ENCODE measurements around the gene PIKFYVE.
A peak's percentile ranks its signal among the peaks of the same experiment; 100 is the strongest.
"Not testable (repeated sequence)": the region's sequence is repeated elsewhere in the genome, so short reads cannot be mapped to it uniquely, and the experiment has no call there.

The PIKFYVE gene

GRCh38 chr2:208384637-208385036 lies 118.6 kb downstream of the PIKFYVE start:
- Histone ChIP-seq H3K36me3 (ENCODE audit: insufficient read depth, low read length) (no peaks in the 10 kb centered on the region), H3K27ac (ENCODE audit: low read depth, low read length) (no peak overlapping the region), H2AFZ (ENCODE audit: low read length, unreplicated experiment) (no peak overlapping the region), H3K27me3 (ENCODE audit: insufficient read depth, low read length) (peaks cover 79% of the 10 kb centered on the region), H3K4me1 (ENCODE audit: control insufficient read depth, insufficient read depth, low read length, unreplicated experiment) (no peaks in the 10 kb centered on the region), H3K79me2 (ENCODE audit: control insufficient read depth, insufficient read depth, low read length, unreplicated experiment) (no peaks in the 10 kb centered on the region), H3K4me3 (ENCODE audit: low read depth, low read length) (no peak overlapping the region)

GRCh38 chr2:208386541-208386940 lies 120.5 kb downstream of the PIKFYVE start:
- Histone ChIP-seq H3K4me1 (ENCODE audit: control insufficient read depth, insufficient read depth, low read length, unreplicated experiment) (no peaks in the 10 kb centered on the region), H3K36me3 (ENCODE audit: insufficient read depth, low read length) (no peaks in the 10 kb centered on the region), H3K79me2 (ENCODE audit: control insufficient read depth, insufficient read depth, low read length, unreplicated experiment) (no peaks in the 10 kb centered on the region), H3K27me3 (ENCODE audit: insufficient read depth, low read length) (peaks cover 74% of the 10 kb centered on the region), H2AFZ (ENCODE audit: low read length, unreplicated experiment) (no peak overlapping the region), H3K27ac (ENCODE audit: low read depth, low read length) (no peak overlapping the region), H3K4me3 (ENCODE audit: low read depth, low read length) (no peak overlapping the region)

GRCh38 chr2:208389940-208390339 lies 123.9 kb downstream of the PIKFYVE start:
- Histone ChIP-seq H3K36me3 (ENCODE audit: insufficient read depth, low read length) (no peaks in the 10 kb centered on the region), H3K4me1 (ENCODE audit: control insufficient read depth, insufficient read depth, low read length, unreplicated experiment) (no peaks in the 10 kb centered on the region), H3K79me2 (ENCODE audit: control insufficient read depth, insufficient read depth, low read length, unreplicated experiment) (no peaks in the 10 kb centered on the region), H2AFZ (ENCODE audit: low read length, unreplicated experiment) (no peak overlapping the region), H3K4me3 (ENCODE audit: low read depth, low read length) (no peak overlapping the region), H3K27me3 (ENCODE audit: insufficient read depth, low read length) (peaks cover 42% of the 10 kb centered on the region), H3K27ac (ENCODE audit: low read depth, low read length) (no peak overlapping the region)

- Histone ChIP-seq H3K27me3 (ENCODE audit: insufficient read depth, low read length) (peaks cover 22% of the 10 kb centered on the region; the same call in 1 of the 2 replicates), H3K4me3 (ENCODE audit: low read depth, low read length) (no peak overlapping the region), H3K4me1 (ENCODE audit: control insufficient read depth, insufficient read depth, low read length, unreplicated experiment) (no peaks in the 10 kb centered on the region), H2AFZ (ENCODE audit: low read length, unreplicated experiment) (no peak overlapping the region), H3K79me2 (ENCODE audit: control insufficient read depth, insufficient read depth, low read length, unreplicated experiment) (no peaks in the 10 kb centered on the region), H3K27ac (ENCODE audit: low read depth, low read length) (no peak overlapping the region), H3K36me3 (ENCODE audit: insufficient read depth, low read length) (no peaks in the 10 kb centered on the region)
Measured at GRCh38 chr2:208392300-208392699, 126.2 kb downstream of the PIKFYVE start.

GRCh38 chr2:208396796-208397195 lies 130.7 kb downstream of the PIKFYVE start:
- not testable (repeated sequence) for H3K4me3 ChIP-seq (ENCODE audit: low read depth, low read length); H2AFZ ChIP-seq (ENCODE audit: low read length, unreplicated experiment); H3K36me3 ChIP-seq (ENCODE audit: insufficient read depth, low read length); H3K4me1 ChIP-seq (ENCODE audit: control insufficient read depth, insufficient read depth, low read length, unreplicated experiment); H3K27ac ChIP-seq (ENCODE audit: low read depth, low read length); H3K79me2 ChIP-seq (ENCODE audit: control insufficient read depth, insufficient read depth, low read length, unreplicated experiment)
- peaks cover 36% of the 10 kb centered on the region for H3K27me3 ChIP-seq (ENCODE audit: insufficient read depth, low read length)

- Histone ChIP-seq H3K4me3 (ENCODE audit: low read depth, low read length) (no peak overlapping the region), H3K79me2 (ENCODE audit: control insufficient read depth, insufficient read depth, low read length, unreplicated experiment) (no peaks in the 10 kb centered on the region), H3K27ac (ENCODE audit: low read depth, low read length) (no peak overlapping the region), H3K4me1 (ENCODE audit: control insufficient read depth, insufficient read depth, low read length, unreplicated experiment) (no peaks in the 10 kb centered on the region), H3K36me3 (ENCODE audit: insufficient read depth, low read length) (no peaks in the 10 kb centered on the region), H2AFZ (ENCODE audit: low read length, unreplicated experiment) (no peak overlapping the region), H3K27me3 (ENCODE audit: insufficient read depth, low read length) (peaks cover 59% of the 10 kb centered on the region)
Measured at GRCh38 chr2:208399201-208399600, 133.1 kb downstream of the PIKFYVE start.

- Histone ChIP-seq H3K36me3 (ENCODE audit: insufficient read depth, low read length) (no peaks in the 10 kb centered on the region), H3K27me3 (ENCODE audit: insufficient read depth, low read length) (peaks cover 90% of the 10 kb centered on the region), H3K4me1 (ENCODE audit: control insufficient read depth, insufficient read depth, low read length, unreplicated experiment) (peaks cover 4% of the 10 kb centered on the region), H3K27ac (ENCODE audit: low read depth, low read length) (no peak within 1 kb of the TSS), H2AFZ (ENCODE audit: low read length, unreplicated experiment) (peak within 1 kb of the TSS; percentile 16), H3K79me2 (ENCODE audit: control insufficient read depth, insufficient read depth, low read length, unreplicated experiment) (no peaks in the 10 kb centered on the region), H3K4me3 (ENCODE audit: low read depth, low read length) (peak within 1 kb of the TSS; percentile 57)
Measured at GRCh38 chr2:208406474-208407451, 140.7 kb downstream of the PIKFYVE start, which contains the start of gene PTH2R. Gene PTH2R (plus strand): TSS chr2:208406792. CDS start chr2:208407044, 252 bp downstream.

- Histone ChIP-seq H2AFZ (ENCODE audit: low read length, unreplicated experiment) (no peak overlapping the region), H3K4me1 (ENCODE audit: control insufficient read depth, insufficient read depth, low read length, unreplicated experiment) (peaks cover 4% of the 10 kb centered on the region), H3K36me3 (ENCODE audit: insufficient read depth, low read length) (no peaks in the 10 kb centered on the region), H3K27me3 (ENCODE audit: insufficient read depth, low read length) (peaks cover 89% of the 10 kb centered on the region), H3K4me3 (ENCODE audit: low read depth, low read length) (no peak overlapping the region), H3K79me2 (ENCODE audit: control insufficient read depth, insufficient read depth, low read length, unreplicated experiment) (no peaks in the 10 kb centered on the region), H3K27ac (ENCODE audit: low read depth, low read length) (no peak overlapping the region)
Measured at GRCh38 chr2:208407667-208408066, 141.6 kb downstream of the PIKFYVE start.

Data from ACC112 (cell line).